Measurements from ENCODE around the gene HNF1A.

Gene HNF1A

DNA sequence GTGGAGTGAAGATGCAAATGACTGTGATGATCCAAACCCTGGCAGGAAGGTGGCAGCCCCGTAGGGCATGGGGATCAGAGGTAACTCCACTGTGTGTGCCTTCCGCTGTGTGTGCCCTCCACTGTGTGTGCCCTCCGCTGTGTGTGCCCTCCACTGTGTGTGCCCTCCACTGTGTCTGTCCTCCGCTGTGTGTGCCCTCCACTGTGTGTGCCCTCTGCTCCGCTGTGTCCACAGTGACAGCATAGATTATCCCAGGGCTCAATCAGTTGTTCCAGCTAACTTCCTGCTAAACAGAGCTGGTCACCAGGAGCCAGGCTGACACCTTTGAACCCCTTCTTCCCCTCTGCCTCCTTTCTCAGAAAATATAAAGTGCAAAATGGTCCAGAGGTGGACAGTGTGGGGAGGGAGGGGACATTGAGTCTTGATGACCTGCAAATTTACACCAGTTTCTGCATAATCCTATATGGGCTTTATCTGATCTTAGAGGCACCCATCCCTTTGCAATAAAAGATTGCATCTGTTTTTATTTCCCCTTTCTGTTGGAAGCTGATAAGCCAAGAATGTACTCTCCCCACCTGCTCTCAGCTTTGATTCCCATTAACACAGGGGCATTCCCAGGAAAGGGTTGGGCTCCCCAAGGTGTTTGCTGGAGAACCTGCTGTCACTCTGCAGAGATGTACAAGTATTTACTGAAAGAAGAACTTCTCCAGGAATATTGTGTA lies 21.6 kb upstream of the HNF1A start:
- no peak for DNase-seq (ENCODE audit: low read depth in 1 of 2, low spot score in 1 of 2)

DNA sequence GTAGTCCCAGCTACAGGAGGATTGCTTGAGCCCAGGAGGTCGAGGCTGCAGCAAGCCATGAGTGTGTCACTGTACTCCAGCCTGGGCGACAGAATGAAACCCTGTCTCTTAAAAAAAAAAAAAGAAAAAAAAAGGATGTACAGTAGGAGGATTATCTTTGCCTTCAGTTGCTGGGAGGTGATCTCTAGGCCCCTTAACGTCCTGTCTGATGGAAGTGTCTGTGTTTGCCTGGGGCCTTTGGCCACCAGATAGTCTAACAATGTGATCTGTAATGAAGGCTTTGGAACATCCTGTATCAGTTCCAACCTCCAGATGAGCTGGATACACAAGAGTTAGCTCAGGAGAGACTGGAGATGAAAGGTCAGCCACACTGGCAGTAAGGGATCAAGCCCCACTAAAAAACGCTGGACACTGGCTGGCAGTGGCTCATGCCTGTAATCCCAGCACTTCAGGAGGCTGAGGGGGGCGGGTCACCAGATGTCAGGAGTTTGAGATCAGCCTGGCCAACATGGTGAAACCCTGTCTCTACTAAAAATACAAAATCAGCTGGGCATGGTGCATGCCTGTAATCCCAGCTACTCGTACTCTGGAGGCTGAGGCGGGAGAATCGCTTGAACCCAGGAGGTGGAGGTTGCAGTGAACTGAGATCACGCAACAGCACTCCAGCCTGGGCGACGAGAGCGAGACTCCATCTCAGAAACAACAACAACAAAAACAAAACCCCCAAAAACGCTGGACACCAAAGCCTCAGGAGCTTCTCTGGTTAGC lies 19.0 kb upstream of the HNF1A start:
- DNase-seq (ENCODE audit: low read depth in 1 of 2, low spot score in 1 of 2) = no peak

DNA sequence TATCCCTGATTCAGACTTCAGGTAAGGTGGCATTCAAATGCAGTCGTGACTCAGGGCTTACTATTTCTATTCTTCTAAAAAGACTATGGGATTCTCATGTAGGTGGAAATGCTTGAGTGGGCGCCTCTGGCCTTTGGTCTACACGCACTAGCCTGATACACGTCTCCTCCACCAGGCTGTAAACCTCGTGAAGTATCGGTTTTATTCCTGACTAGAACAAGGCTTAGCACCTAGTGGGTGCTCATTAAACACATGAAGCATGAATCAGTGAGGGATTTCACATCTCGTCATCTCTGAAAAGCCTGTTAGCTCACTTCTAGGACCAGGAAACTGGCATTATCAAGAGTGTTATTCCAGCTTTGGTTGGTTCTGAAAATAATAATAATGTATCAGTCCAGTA lies 17.7 kb upstream of the HNF1A start:
- no peak for DNase-seq (ENCODE audit: low read depth in 1 of 2, low spot score in 1 of 2)

DNA sequence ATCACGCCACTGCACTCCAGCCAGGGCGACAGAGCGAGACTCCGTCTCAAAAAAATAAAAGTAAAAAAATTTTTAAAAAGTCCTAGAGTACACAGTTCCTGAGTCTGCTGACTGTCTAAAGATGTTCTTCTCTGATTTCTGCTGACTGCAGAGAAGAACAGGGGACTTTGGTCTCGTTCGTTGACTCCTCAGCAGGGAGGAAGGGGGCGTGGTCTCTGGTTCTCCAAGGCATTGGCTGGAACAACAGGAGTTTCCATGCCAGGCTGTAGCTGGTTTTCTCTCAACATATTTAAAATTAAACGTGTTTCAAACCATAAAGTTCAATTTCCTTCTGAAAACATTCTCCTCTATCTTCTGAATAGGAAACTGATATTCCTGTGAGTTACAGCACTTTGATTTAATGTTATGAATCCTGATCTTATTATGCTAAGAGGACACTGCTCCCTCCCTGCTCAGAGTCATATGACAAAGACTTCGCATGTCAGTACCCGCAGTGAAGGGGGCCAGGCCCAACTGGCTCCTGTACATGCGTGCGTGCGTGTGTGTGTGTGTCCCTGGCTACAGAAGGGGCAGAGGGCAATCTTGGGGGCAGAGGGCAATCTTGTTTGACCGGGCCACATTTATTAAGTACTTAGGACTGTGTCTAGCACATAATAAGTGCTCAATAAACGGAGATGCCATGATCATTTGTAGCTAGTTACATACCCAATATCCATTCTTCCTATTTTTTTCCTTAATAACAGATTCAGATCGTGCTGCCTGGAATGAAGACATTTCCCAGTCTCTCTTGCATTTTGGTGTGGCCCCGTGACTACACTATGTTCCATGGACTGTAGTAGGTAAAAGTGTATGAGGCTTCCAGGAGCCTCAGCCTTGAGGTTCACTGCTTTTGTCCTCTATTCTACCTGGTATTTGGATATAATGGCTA lies 16.5 kb upstream of the HNF1A start:
- no peak for DNase-seq (ENCODE audit: low read depth in 1 of 2, low spot score in 1 of 2)

DNA sequence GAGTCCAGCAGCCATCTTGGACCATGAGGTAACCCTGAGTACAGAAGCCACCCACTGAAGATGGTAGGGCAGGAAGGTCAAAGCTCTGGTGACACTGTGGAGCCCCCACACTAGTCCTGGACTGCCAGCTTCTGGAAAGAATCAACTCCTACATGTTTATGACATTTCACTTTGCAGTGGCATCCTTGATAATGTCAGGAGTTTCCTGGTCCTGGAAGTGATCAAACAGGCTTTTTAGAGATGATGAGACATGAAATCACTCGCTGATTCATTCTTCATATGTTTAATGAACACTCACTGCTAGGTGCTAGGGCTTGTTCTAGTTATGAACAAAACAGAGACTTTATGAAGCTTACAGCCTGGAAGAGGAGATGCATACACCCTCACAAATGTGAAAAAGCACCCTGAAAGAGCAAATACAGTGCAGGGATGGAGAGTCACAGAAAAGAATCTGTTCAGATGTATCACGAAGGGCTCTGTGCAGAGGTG lies 15.8 kb upstream of the HNF1A start:
- no peak for DNase-seq (ENCODE audit: low read depth in 1 of 2, low spot score in 1 of 2)

DNA sequence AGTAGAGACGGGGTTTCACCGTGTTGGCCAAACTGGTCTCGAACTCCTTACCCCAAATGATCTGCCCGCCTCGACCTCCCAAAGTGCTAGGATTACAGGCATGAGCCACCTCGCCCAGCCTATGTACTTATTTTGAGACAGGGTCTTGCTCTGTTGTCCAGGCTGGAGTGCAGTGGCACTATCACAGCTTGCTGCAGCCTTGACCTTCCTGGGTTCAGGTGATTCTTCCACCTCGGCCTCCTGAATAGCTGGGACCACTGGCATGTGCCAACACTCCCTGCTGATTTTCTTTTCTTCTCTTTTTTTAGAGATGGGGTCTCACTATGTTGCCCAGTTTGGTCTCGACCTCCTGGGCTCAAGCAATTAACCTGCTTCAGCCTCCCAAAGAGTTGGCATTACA lies 14.0 kb upstream of the HNF1A start:
- DNase-seq (ENCODE audit: low read depth in 1 of 2, low spot score in 1 of 2) = no peak

DNA sequence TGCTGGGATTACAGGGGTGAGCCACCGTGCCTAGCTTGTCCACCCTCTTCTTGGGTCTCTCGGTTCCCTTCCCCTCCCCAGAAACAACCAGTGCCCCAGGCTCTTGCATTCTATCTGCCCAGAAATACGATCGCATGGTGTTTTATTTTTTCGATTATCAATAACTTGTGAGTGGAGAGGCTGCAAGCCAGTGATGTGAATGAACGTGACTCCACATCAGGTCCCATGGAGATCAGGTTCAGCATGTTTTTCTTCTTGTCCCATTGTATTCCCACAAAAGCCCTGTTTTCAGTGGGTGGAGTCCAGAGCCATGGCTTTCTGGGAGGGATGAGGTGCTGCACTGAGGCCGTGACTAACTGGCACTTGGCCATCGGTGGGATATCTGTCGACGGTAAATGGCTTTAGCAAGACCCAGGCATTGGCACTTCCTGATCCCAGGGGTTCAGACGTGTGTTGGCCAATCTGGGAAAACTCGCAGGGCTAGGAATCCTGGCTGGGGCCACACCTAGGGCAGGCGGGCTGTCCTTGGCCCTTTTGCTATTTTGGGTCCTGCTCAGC lies 12.7 kb upstream of the HNF1A start:
- DNase-seq (ENCODE audit: low read depth in 1 of 2, low spot score in 1 of 2) = no peak

DNA sequence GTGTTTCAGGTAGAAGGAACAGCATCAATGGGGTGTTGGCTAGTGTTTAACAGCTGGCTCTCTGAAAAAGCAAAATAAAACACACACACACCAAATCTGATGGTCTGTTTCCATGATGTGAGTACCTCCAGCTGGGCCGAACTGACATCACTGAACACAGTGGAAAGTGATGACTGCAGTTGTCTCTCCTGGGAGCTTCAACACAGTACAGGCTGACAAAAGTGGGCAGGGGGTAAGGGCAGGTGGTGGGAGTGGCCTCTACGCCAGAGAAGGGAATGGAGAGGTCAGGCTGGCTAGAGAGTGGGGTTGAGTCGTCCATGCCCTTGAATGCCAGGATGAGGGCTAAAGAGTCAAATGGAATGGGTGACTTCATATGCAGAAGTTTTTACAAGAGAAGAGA lies 8.0 kb upstream of the HNF1A start:
- no peak for DNase-seq (ENCODE audit: low read depth in 1 of 2, low spot score in 1 of 2)

DNA sequence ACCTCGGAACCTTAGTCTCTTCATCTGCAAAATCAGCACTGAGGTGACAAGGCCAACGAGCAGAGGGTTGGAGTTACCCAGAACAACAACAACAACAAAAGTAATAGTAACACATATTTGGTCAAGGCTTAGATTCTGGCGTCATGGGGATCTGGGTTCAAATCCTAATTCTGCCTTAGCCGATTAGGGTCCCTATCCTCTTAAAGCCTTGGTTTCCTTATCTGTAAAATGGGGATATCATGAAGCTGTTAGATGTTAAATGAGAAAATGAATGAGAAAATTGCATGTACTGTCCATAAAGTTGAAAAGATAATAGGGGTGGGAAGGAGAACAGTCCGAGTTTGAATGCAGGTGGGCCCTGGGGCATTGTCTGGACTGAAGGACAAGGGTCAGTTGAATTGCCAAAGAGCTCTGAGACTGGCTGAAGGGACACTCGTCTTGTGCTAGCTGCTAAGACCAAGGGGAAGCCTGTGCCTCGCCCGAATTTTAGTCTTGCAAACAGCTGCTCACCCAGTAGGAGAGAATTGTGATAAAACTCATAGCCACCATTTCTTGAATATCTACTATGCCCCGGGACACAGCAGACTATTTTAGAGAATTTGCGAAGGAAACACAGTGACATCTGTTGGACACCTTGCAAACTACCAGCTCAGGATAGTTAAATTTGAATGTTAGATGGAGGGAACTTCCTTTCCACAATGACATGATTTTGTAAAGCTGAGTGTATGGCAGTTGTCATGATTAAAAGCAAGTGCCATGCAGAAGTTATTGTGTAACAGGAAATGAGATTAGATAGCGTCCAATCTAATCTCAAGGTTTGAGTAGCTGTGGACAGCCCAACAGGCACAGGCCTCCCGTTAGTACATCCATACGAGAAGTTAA lies 6.8 kb upstream of the HNF1A start:
- no peak for DNase-seq (ENCODE audit: low read depth in 1 of 2, low spot score in 1 of 2)

DNA sequence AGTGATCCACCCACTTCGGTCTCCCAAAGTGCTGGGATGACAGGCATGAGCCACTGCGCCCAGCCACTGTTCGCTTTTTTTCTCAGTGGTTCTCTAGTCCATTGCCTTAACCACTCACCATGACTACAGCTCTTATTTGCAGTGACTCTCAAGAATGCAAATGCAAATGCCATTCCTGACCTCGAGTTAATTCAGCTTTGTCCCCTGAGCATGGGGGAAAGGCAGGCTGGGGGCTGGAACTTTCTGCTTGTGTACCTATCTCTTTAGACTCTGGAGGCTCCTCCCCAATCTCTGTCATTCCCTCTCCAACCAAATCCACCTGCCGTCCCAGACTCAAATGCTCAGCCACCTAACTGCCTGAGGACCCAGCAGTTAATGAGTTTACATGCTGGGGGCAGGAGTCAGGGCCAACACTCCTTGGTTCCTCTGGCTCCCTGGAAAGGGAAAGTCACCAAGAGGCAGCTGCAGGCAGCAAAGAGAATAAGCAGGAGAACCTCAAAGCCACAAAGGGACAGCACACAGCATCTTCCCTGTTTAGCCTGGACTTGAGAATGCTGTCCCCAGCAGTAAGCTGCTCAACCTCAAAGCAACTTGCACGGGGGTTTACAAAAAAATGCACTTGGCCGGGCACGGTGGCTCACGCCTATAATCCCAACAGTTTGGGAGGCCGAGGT lies 5.3 kb upstream of the HNF1A start:
- no peak for DNase-seq (ENCODE audit: low read depth in 1 of 2, low spot score in 1 of 2)

DNA sequence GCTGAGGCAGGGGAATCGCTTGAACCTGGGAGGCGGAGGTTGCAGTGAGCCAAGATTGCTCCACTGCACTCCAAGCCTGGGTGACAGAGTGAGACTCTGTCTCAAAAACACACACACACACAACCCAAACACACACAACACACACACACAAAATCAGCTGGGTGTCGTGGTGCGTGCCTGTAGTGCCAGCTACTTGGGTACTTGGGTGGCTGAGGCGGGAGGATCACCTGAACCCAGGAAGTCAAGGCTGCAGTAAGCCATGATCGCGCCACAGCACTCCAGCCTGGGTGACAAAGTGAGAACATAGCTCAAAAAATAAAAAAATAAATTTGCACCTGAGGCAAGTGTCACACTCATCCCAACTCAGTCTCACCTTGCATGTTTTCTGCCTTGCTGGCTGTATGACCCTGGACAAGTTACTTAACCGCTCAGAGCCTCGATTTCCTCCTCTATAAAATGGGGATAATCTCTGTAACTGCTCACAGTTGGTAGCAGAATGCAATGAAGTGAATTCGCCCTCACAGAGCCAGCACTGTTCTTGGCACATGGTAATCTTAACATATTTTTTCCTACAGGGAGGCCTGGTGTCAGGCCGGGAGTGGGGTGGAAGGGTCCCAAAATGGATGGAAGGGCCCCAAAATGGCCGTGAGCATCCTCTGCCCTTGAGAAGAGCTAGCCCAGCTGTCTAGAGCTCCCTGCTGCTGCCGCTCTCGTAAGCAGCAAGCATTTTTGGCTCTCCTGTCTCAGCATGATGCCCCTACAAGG lies 630 bp upstream of the HNF1A start:
- DNase-seq (ENCODE audit: low read depth in 1 of 2, low spot score in 1 of 2) = no peak

DNA sequence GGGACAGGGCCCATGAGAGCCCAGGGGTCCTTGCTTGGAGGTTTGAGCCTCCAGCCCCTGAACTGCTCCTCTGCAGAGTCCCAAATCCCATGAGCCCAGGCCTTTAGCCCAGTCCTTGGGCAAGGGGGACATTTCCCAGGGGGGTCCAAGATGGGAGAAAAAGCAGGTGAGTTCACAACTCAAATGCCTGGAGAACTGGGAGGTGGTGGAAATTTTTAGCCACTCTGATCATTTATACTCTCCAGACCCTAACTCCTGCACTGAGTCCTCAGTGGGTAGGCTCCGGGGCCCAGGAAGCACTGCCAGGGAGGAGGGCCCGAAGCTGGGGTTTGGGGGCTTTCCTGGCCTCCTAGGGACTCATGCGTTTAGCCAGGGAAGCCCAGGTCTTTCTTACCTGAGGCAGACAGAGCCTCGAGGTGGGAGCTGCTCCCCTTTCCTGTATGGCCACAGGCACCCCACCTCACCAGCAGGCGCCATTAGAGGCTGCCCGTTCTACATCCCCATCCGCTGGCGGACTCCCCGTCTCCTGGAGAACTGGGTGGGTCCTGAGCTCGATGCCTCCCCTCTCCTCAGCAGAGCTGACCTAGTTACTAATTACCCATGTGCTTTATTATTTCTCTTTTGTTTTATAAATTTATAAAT lies 998 bp downstream of the HNF1A start:
- no peak for DNase-seq (ENCODE audit: low read depth in 1 of 2, low spot score in 1 of 2)

DNA sequence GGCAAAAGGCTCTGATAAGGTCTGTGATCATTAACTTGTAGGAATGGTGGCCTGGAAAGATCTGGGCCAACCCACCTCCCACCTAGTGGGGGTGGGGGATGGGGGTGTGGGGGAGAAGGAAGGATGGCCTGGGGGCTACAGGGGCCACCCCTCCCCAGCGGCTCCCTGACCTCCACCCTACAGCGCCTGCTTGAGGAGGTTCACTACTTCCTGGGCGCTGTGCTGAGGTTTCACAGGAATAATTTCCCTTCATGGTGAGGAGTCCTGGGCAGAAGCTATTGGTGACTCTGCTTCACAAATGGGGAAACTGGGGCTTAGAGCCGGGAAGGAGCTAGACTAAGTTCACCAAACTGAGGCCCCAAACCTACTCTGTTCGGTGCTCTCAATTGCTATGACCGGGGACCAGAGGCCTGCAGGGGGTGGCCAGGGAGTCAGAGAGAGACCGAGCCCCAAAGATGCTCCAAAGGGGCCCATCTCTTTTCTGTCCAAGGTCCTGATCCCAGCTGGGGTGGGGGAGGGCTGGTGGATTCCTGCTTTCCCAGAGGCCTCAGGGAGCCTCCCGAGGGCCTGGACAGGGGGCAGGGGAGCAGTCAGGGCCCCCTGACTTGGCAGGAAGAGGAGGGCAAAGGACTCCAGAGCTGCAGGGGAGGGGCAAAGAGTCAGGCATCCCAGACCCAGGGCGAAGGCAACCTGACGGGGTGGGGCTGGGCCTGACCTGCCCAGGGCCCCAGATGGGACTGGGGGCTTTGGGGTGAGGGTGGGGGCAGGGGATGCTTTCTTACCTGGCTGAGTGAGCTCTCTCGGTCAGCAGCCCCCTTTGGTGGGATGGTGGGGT lies 1.7 kb downstream of the HNF1A start:
- no peak for DNase-seq (ENCODE audit: low read depth in 1 of 2, low spot score in 1 of 2)

DNA sequence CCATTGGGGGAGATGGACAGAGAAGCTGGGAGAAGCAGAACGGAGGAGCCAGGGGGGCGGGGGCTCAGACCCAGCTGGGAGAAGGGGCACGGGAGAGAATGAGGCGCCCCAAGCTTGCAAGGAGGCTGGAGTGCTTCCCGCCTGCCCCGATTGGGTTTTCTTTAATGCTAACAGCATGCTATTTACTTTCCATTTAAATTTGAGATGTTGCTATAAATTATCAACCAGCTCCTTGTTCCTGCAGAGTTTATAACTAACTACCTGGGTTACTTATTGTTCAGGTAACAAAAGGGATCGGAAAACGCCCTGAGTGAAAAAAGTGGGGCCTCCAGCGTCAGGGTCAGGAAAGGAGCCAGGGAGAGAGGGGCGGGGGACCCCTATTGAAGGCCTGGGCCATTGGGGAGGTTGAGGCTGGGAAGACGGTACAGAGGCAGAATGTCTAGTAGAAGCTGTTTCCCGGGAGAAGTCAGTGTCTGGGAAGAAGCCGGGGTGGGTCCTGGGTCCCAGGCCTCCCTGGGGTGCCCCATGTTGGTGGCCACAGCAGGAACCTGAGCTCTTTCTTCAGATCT lies 2.5 kb downstream of the HNF1A start:
- no peak for DNase-seq (ENCODE audit: low read depth in 1 of 2, low spot score in 1 of 2)

DNA sequence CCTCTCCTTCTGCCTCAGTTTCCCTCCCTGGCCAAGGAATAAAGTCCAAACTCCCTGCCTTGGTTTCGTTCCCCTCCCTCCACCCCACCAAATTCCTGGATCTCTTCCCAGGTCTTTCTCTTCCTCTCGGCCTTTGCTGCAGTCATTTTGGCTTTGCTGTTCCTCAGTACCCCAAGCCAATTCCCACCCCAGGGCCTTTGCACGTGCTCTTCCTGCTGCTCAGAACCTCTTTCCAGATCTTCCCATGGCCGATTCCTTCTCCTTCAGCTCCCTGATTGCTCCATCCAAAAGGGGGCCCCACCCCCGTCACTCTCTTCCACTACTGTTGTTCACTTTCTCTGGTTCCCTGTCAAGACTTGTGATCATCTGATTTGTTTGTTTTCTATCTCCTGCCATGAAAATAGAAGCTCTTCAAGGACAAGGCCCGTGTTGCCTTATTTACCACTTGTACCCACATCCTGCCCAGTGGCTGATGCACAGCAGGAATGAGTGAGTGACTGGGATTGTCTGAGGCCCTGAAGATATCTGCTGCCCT lies 3.1 kb downstream of the HNF1A start:
- DNase-seq (ENCODE audit: low read depth in 1 of 2, low spot score in 1 of 2) = no peak

DNA sequence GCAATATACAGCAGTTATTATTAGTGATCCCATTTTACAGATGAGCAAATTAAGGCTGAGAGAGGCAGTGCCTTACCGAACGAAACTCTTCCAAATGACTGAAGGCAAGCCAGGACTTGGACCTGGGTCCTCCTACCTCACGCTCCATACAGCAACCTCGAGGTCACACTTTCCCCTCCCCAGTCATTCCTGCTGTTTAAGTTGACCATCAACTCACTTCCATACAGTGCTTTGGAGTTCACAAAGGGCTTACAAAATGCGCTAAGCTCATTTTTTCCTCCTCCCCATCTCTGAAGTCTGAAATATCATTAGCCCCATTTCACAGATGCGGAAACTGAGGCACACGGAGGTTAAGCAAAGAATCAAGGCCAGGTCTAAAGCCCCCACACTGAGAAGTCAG lies 4.3 kb downstream of the HNF1A start:
- DNase-seq (ENCODE audit: low read depth in 1 of 2, low spot score in 1 of 2) = no peak

DNA sequence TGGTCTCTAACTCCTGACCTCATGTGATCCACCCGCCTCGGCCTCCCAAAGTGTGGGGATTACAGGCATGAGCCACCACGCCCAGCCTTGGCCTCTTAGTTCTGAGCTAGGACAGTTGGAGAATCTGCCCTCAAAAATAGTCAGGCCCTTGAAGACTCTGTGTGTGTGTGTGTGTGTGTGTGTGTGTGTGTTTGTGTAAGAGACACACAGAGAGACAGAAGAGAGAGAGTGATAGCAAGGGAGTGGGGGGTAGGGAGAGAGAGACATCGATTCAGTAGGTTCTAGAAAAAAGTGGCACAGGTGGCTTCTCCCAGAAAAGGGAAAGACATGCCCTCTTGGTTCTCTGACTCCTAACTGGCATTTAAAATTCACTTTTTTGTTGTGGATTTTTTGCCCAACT lies 5.4 kb downstream of the HNF1A start:
- DNase-seq (ENCODE audit: low read depth in 1 of 2, low spot score in 1 of 2) = no peak
